ENCODE data around the gene RELL1.

Gene RELL1

DNA sequence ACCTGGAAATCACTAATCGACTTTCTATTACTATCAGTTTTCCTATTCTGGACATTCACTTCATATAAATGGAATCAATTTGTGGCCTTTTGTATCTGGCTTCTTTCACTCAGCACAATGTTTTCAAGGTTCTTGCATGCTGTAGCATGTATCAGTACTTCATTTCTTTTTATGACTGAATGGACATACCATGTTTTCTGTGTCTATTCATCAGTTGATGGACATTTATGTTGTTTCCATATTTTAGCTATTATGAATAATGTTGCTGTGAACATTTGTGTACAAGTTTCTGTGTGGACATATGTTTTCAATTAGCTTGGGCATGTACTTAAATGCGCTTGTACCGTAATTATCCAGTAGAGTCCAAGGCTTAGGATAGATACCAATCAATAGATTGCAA, 19.9 kb upstream of the RELL1 start:
- TF ChIP-seq L3MBTL2 (conservative IDR thresholded peaks at IDR 0.05) (no peak), HDGF (IDR thresholded peaks at IDR 0.05; ENCODE audit: borderline replicate concordance) (no peak)
- CTCF ChIA-PET = no interaction called here
- DNase-seq (ENCODE audit: extremely low spot score) = no peak
- POLR2A ChIA-PET = no interaction called here

DNA sequence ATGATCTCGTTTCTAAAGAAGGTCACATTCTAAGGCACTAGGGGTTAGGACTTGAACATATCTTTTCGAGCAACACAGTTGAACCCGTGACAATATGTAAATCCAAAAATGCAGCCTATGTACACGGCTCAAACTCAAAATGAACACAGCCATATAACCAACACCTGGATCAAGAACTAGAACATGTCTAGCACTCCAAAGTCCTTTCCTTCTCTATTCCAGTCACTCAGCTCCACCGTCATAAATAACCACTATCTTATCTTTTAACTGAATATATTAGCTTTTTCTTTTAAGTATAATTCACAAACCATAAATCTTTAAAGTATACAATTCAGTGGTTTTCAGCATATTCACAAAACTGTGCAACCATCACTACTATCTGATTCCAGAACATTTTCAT, 19.4 kb upstream of the RELL1 start:
- CTCF ChIA-PET = no interaction called here
- DNase-seq (ENCODE audit: extremely low spot score) = no peak
- TF ChIP-seq, protein P1, sequence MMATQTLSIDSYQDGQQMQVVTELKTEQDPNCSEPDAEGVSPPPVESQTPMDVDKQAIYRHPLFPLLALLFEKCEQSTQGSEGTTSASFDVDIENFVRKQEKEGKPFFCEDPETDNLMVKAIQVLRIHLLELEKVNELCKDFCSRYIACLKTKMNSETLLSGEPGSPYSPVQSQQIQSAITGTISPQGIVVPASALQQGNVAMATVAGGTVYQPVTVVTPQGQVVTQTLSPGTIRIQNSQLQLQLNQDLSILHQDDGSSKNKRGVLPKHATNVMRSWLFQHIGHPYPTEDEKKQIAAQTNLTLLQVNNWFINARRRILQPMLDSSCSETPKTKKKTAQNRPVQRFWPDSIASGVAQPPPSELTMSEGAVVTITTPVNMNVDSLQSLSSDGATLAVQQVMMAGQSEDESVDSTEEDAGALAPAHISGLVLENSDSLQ (IDR thresholded peaks at IDR 0.05) = no peak
- TF ChIP-seq BHLHE40 (IDR thresholded peaks at IDR 0.05; ENCODE audit: borderline replicate concordance) = no peak
- no peak for TF ChIP-seq CTBP1 (IDR thresholded peaks at IDR 0.05; ENCODE audit: borderline replicate concordance)
- no peak for TF ChIP-seq FOXM1 (IDR thresholded peaks at IDR 0.05; ENCODE audit: borderline replicate concordance)
- no peak for TF ChIP-seq SP1 (IDR thresholded peaks at IDR 0.05)
- TF ChIP-seq L3MBTL2 (conservative IDR thresholded peaks at IDR 0.05) = no peak
- no peak for TF ChIP-seq SUZ12 (IDR thresholded peaks at IDR 0.05)
- TF ChIP-seq LEF1 (IDR thresholded peaks at IDR 0.05; ENCODE audit: borderline replicate concordance) = no peak
- no peak for TF ChIP-seq TARDBP (IDR thresholded peaks at IDR 0.05)
- no peak for TF ChIP-seq ELF4 (IDR thresholded peaks at IDR 0.05)
- TF ChIP-seq FOXK2 (IDR thresholded peaks at IDR 0.05) = no peak
- TF ChIP-seq NFRKB (IDR thresholded peaks at IDR 0.05) = no peak
- TF ChIP-seq ZNF384 (IDR thresholded peaks at IDR 0.05) = no peak
- no peak for TF ChIP-seq ARNT (IDR thresholded peaks at IDR 0.05)
- no peak for TF ChIP-seq FOXA1 (IDR thresholded peaks at IDR 0.05)
- no peak for TF ChIP-seq HDGF (IDR thresholded peaks at IDR 0.05; ENCODE audit: borderline replicate concordance)
- POLR2A ChIA-PET = no interaction called here

DNA sequence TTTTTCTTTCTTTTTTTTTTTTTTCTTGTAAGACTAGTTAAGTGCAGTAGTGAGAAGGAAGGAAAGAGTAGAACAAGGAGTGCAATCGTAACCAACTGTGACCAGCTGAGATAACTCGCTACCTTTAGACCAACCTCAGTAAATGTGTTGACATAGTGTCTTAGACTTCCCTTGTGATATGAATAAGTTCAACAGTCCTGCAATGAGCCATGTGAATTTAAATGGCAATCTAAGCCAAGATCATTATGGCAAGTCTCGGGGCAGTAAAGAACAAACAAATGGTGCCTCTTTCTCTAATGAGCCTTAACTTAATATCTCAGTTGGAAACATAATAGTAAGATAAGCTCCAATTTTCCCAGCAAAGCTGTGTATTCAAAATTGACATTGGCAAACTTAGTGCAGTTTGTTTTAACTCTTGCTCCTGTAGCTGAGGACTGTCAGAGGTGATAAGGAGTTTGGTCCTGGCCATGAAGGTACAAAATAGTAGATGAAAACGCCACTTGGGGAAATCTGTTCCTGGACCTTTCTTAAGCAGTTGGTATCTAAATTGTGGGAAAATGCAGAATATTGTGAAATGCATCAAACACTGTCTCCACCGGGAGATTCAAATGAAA, 13.8 kb upstream of the RELL1 start:
- TF ChIP-seq SP1 (IDR thresholded peaks at IDR 0.05) (no peak), NFRKB (IDR thresholded peaks at IDR 0.05) (no peak), CTBP1 (IDR thresholded peaks at IDR 0.05; ENCODE audit: borderline replicate concordance) (no peak), BHLHE40 (IDR thresholded peaks at IDR 0.05; ENCODE audit: borderline replicate concordance) (no peak), LEF1 (IDR thresholded peaks at IDR 0.05; ENCODE audit: borderline replicate concordance) (no peak), HDGF (IDR thresholded peaks at IDR 0.05; ENCODE audit: borderline replicate concordance) (no peak), ZNF384 (IDR thresholded peaks at IDR 0.05) (no peak), FOXM1 (IDR thresholded peaks at IDR 0.05; ENCODE audit: borderline replicate concordance) (no peak), FOXA1 (IDR thresholded peaks at IDR 0.05) (no peak), ARNT (IDR thresholded peaks at IDR 0.05) (no peak)
- TF ChIP-seq, protein P1 (IDR thresholded peaks at IDR 0.05) = no peak
- DNase-seq (ENCODE audit: extremely low spot score) = no peak
- ChIA-PET POLR2A (no interaction called here), CTCF (no interaction called here)

DNA sequence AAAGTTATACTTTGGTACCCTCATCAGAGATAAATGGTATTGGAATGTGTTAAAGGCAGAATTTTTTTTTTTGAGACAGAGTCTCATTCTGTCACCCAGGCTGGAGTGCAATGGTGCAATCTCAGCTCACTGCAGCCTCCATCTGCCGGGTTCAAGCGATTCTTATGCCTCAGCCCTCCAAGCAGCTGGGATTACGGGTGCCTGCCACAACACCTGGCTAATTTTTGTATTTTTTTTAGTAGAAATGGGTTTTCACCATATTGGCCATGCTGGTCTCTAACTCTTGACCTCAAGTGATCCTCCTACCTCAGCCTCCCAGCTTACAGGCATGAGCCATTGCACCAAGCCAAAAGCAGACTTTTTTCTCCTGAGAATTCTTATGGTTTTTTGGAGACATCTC, 11.4 kb upstream of the RELL1 start:
- TF ChIP-seq BHLHE40 (IDR thresholded peaks at IDR 0.05; ENCODE audit: borderline replicate concordance) (no peak), SUZ12 (IDR thresholded peaks at IDR 0.05) (no peak), ARNT (IDR thresholded peaks at IDR 0.05) (no peak), CTBP1 (IDR thresholded peaks at IDR 0.05; ENCODE audit: borderline replicate concordance) (no peak), ELF4 (IDR thresholded peaks at IDR 0.05) (no peak), L3MBTL2 (conservative IDR thresholded peaks at IDR 0.05) (no peak), LEF1 (IDR thresholded peaks at IDR 0.05; ENCODE audit: borderline replicate concordance) (no peak), FOXA1 (IDR thresholded peaks at IDR 0.05) (no peak), FOXK2 (IDR thresholded peaks at IDR 0.05) (no peak), FOXM1 (IDR thresholded peaks at IDR 0.05; ENCODE audit: borderline replicate concordance) (no peak), SP1 (IDR thresholded peaks at IDR 0.05) (no peak), ZNF384 (IDR thresholded peaks at IDR 0.05) (no peak), NFRKB (IDR thresholded peaks at IDR 0.05) (no peak), TARDBP (IDR thresholded peaks at IDR 0.05) (no peak), HDGF (IDR thresholded peaks at IDR 0.05; ENCODE audit: borderline replicate concordance) (no peak)
- TF ChIP-seq, protein P1 (IDR thresholded peaks at IDR 0.05) = no peak

DNA sequence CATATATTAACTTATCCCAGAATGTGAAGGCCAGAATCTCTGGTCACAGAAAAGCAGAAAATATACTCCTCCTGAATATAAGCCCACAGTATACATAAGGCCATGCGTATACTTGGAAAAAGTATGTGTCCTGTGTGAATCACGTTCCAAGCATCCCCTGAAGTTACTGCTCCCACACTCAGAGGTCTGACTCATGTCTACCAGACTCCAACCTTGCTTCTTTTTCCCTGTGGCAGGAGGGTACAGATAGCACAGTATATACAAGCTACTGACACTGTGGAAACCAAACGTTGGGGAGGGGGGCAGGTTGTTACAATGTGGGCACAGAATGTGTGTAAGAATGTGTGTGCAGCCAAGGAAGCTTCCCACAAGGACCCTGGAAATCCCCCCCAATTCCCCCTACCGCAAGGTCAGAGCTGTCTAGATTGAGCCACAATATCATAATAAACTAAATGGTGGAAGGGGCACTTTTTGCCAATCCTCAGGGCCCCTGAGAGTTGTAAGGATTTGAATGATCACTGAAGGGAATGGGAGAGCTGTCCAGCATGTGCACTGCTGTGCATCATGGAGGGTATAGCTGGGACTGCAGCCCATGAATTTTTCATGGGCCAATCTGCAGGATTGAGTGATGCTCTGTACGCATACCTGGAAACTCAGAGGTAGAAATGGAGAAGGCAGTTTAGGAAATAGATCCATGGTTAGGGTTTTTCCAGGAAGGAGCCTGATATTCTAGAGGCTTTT, 7.4 kb upstream of the RELL1 start:
- ChIA-PET CTCF (no interaction called here), POLR2A (no interaction called here)
- DNase-seq (ENCODE audit: extremely low spot score) = no peak
- TF ChIP-seq, protein P1 (IDR thresholded peaks at IDR 0.05) = no peak
- TF ChIP-seq ZNF384 (IDR thresholded peaks at IDR 0.05) (no peak), FOXM1 (IDR thresholded peaks at IDR 0.05; ENCODE audit: borderline replicate concordance) (no peak), TARDBP (IDR thresholded peaks at IDR 0.05) (no peak), SP1 (IDR thresholded peaks at IDR 0.05) (no peak), SUZ12 (IDR thresholded peaks at IDR 0.05) (no peak), L3MBTL2 (conservative IDR thresholded peaks at IDR 0.05) (no peak), ELF4 (IDR thresholded peaks at IDR 0.05) (no peak), FOXA1 (IDR thresholded peaks at IDR 0.05) (no peak), CTBP1 (IDR thresholded peaks at IDR 0.05; ENCODE audit: borderline replicate concordance) (no peak), FOXK2 (IDR thresholded peaks at IDR 0.05) (no peak), LEF1 (IDR thresholded peaks at IDR 0.05; ENCODE audit: borderline replicate concordance) (no peak)

More for the DNA sequence above, 11.4 kb upstream of the RELL1 start:
- DNase-seq (ENCODE audit: extremely low spot score) = no peak
- POLR2A ChIA-PET = no interaction called here
- CTCF ChIA-PET = no interaction called here
